ENCODE data around the gene GPR3.

DNA sequence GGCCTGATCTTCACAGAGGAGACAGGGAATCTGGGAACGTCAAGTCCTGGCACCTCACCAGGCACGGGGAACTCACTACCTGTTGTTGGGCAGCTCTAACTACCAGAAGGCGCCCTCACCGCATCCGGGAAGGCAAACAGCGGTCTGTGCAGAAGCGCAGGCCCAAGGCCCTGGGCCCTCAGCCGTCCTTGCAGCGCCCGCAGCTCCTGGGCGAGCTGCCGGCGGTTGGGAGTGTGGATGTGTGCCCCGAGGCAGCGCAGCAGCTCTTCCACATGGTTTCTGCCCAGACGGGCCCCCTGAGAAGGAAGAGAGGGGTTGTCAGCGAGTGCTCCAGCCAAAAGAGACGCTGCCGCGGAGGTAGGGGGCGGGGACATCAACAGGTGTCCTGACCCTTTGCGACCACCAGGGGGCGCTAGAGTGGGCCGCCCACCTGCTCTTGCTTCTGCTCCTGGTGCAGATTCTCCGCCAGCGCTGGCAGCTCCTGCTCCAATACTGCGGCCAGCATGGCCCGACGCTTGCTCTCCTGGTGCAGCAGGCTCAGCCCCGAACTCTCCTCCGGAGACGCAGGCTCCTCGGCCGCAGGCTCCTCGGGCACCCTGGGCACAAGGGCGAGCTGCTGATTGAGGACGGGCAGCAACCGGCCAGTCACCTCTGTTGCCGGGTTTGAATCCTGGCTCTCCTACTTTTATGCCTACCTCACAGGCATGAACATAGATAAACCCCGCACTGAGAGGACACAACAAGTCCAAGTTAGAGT is 35.0 kb upstream of the GPR3 start:
- TF ChIP-seq EZH2 (IDR thresholded peaks at IDR 0.05) (no peak), POLR2AphosphoS5 (IDR thresholded peaks at IDR 0.05; ENCODE audit: borderline replicate concordance, low read depth, low read length) (no peak), FOXP2 (optimal IDR thresholded peaks at IDR 0.05; ENCODE audit: control extremely low read depth, extremely low read length, insufficient read depth) (no peak)

All from SK-N-MC (cell line).